K562 (cell line): Measurements from ENCODE around the gene SOAT2. TPM values are rescaled to one million over a fixed set of nuclear protein-coding genes. Genes with fewer than 3 reads are reported as not detected.
A peak's percentile ranks its signal among the peaks of the same experiment; 100 is the strongest.

Experiments used
- ATAC-seq: fragments of 200-7000 bp; cut with Tn5 transposase; 3 replicates; pipeline ENCODE4 v1.9.1; 2020; ENCODE audit warnings: moderate library complexity
- BruUV-seq: library from RNA; stranded (reverse); fragments of 400-500 nt; replicated peaks from 2 replicates; lab custom pipeline; 2021; lab: Mats Ljungman, UMichigan
- CTCF ChIA-PET: fragments of 300-600 bp; formaldehyde crosslinking; extraction: SDS; loops from one replicate; lab custom pipeline; 2021; ENCODE audit warnings: low intra/inter-chr PET ratio; lab: Yijun Ruan, JAX
- POLR2A ChIA-PET: fragments of 300-600, 350-650 bp; sonication (Branson Sonifier 250); formaldehyde crosslinking; extraction: SDS; loops from one replicate; lab custom pipeline; 2021; ENCODE audit warnings: antibody characterized with exemption, inconsistent platforms; lab: Yijun Ruan, JAX
- DNase-seq, 4 experiments: peaks; one replicate each; pipeline versions ENCODE4 v3.0.0 to v3.0.0-alpha.2; 2011 to 2018; ENCODE audit warnings: low spot score in 3 of 4, mixed read lengths in 3 of 4; ENCODE audit errors: extremely low read depth in 1 of 4
- FAIRE-seq: peaks from 2 replicates; lab custom pipeline; 2011; peaks lifted over from hg19 to GRCh38; lab: Jason Lieb, UNC
- H2AFZ ChIP-seq: 2 replicates; pipeline ENCODE4 v1.6.0; 2011; ENCODE audit warnings: low read depth, low read length, control low read depth, inconsistent platforms
- H3K27ac ChIP-seq: fragments of 200-600 bp; 3 replicates; pipeline ENCODE4 v1.8.0; 2011; ENCODE audit warnings: low read depth, mild to moderate bottlenecking, control low read depth, inconsistent platforms, low read length, moderate library complexity, mixed read lengths; ENCODE audit errors: extremely low read depth
- H3K27me3 ChIP-seq, 2 experiments: fragments of 300-600 bp in 1 of 2; 2 replicates in 1 of 2; 3 replicates in 1 of 2; pipeline versions ENCODE4 v1.6.0 to v1.8.0; 2011; ENCODE audit warnings: inconsistent platforms in 2 of 2, low read length in 2 of 2, mild to moderate bottlenecking in 1 of 2, mixed read lengths in 1 of 2, moderate library complexity in 1 of 2; ENCODE audit not compliant: control insufficient read depth in 2 of 2, insufficient read depth in 2 of 2
- H3K36me3 ChIP-seq: fragments of 300-600 bp; 3 replicates; pipeline ENCODE4 v1.8.0; 2011; ENCODE audit warnings: mild to moderate bottlenecking, low read length, inconsistent platforms; ENCODE audit not compliant: control insufficient read depth, insufficient read depth
- H3K4me1 ChIP-seq, 2 experiments: fragments of 200-600 bp in 1 of 2; replicated peaks in 1 of 2; 2 replicates in 1 of 2; 3 replicates in 1 of 2; pipeline versions ENCODE4 v1.5.1 to v1.8.0; 2011; ENCODE audit warnings: inconsistent platforms in 2 of 2, low read length in 2 of 2, mild to moderate bottlenecking in 1 of 2, mixed read lengths in 1 of 2, moderate library complexity in 1 of 2; ENCODE audit not compliant: control insufficient read depth in 2 of 2, insufficient read depth in 2 of 2
- H3K4me2 ChIP-seq: 2 replicates; pipeline ENCODE4 v1.6.1; 2011; ENCODE audit warnings: low read length, control low read depth, inconsistent platforms, mixed read lengths; ENCODE audit not compliant: insufficient read depth
- H3K4me3 ChIP-seq: fragments of 200-600 bp; sonication (generic), shearing (Covaris generic); 2 replicates; pipeline ENCODE4 v1.5.1; 2016; ENCODE audit warnings: control low read depth, inconsistent platforms
- H3K79me2 ChIP-seq: fragments of 200-600 bp; 3 replicates; pipeline ENCODE4 v1.8.0; 2011; ENCODE audit warnings: low read length, inconsistent platforms; ENCODE audit not compliant: control insufficient read depth, insufficient read depth
- H3K9ac ChIP-seq, 2 experiments: 2 replicates each; pipeline versions ENCODE4 v1.6.0 to v1.6.1; 2011; ENCODE audit warnings: low read depth in 2 of 2, low read length in 2 of 2, control low read depth in 1 of 2, inconsistent platforms in 1 of 2, mild to moderate bottlenecking in 1 of 2, mixed read lengths in 1 of 2; ENCODE audit not compliant: insufficient read depth in 1 of 2
- H3K9me1 ChIP-seq: one replicate; pipeline ENCODE4 v1.6.0; 2011; ENCODE audit warnings: inconsistent platforms, mild to moderate bottlenecking, low read length, moderate library complexity; ENCODE audit not compliant: control insufficient read depth, insufficient read depth
- H3K9me3 ChIP-seq: replicated peaks from 2 replicates; pipeline ENCODE4 v1.5.1; 2011; ENCODE audit warnings: low read depth, low read length, inconsistent platforms; ENCODE audit not compliant: control insufficient read depth, insufficient read depth
- H4K20me1 ChIP-seq: replicated peaks from 2 replicates; pipeline ENCODE4 v1.6.1; 2011; ENCODE audit warnings: low read length, inconsistent platforms, mixed read lengths; ENCODE audit not compliant: control insufficient read depth, insufficient read depth
- CHD4 ChIP-seq: fragments of 200-600 bp; sonication (generic); IDR thresholded peaks from 3 replicates; pipeline ENCODE4 v1.6.1; 2012; ENCODE audit warnings: low read depth, mild to moderate bottlenecking, mixed read lengths, low read length, inconsistent platforms; ENCODE audit not compliant: insufficient read depth, insufficient replicate concordance, poor library complexity, severe bottlenecking
- NFXL1 ChIP-seq: fragments of 450-650 bp; formaldehyde crosslinking; IDR thresholded peaks from 2 replicates; pipeline ENCODE4 v1.4.0; 2021; ENCODE audit warnings: mild to moderate bottlenecking
- SNRNP70 ChIP-seq: fragments of 200-400 bp; formaldehyde crosslinking; optimal IDR thresholded peaks from 2 replicates; pipeline ENCODE3; 2017; ENCODE audit warnings: low read depth, low read length
- ZNF699 ChIP-seq: fragments of 250-450 bp; sonication (Bioruptor Pico); IDR thresholded peaks from 2 replicates; pipeline ENCODE4 v1.8.0; 2021; ENCODE audit warnings: mild to moderate bottlenecking, moderate library complexity; ENCODE audit not compliant: insufficient replicate concordance
- WGBS: fragments of 100-300 bp; shearing (Covaris generic); methylation state at CpG from one replicate; pipeline ENCODE4 v1.1.6; 2016; ENCODE audit warnings: low coverage, mixed read lengths; ENCODE audit not compliant: insufficient coverage; ENCODE audit errors: missing lambda C conversion rate; 5-methylcytosine and 5-hydroxymethylcytosine counted together
- in situ Hi-C: fragments of 300-500 bp; cut with MboI; formaldehyde crosslinking; loops from 4 replicates; pipeline ENCODE4 v1.15.0; 2018; ENCODE audit warnings: inconsistent platforms, mixed read lengths
- intact Hi-C: fragments of 100-400 bp; cut with micrococcal nuclease; formaldehyde crosslinking; loops from 2 replicates; pipeline ENCODE4 v1.14.2; 2022
- polyA plus RNA-seq, 8 experiments: library from polyadenylated mRNA; depleted of rRNA in 4 of 8; stranded (reverse) in 5 of 8; unstranded in 3 of 8; fragments of >200 nt; fragmentation: Nextera tagmentation in 2 of 8; fragmentation: Illumina TruSeq in 1 of 8; extraction: Ambion mirVana in 2 of 8; extraction: Trizol in 1 of 8; gene quantifications; 2 replicates each; pipeline versions ENCODE4 v1.2.1 to v1.2.3, GENCODE V29; 2011 to 2014; ENCODE audit warnings: inconsistent platforms in 1 of 8, missing spikeins in 1 of 8
- total RNA-seq, 7 experiments: library from RNA; depleted of rRNA in 6 of 7; stranded (reverse); fragments of >200 nt in 6 of 7; fragmentation: Illumina TruSeq in 2 of 7; extraction: Trizol in 2 of 7; gene quantifications; 2 replicates each; pipeline versions ENCODE4 v1.2.1 to v1.2.3, GENCODE V29; 2011 to 2021; ENCODE audit warnings: low replicate concordance in 1 of 7

Gene SOAT2
- total and polyA plus RNA-seq, 9 of the 15 experiments (the other 6 are each of a cell fraction or from before 2014, with no cell fraction given), result 0.04 TPM; not detected in 8

DNA sequence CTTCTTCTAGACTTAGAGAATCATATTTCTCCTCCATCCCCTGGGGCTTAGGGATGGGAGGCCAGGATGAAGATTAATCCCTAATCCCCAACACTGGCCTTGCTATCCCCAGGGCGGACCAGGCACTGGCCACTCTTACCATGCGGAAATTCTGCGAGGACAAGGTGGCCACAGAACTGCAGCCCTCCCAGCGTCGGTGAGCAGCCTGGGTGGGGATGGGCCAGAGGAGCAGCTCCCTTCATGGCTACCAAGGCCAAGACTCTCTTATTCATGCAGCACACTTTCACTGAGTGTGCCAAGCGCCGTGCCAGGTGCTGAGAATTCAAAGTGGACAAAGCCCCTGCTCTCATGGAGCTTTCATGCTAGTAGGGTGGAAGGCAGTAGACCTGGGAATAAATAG, 46.4 kb upstream of the SOAT2 start:
- DNase-seq, result no peak
- H2AFZ ChIP-seq, result no peak overlapping the region
- no peak overlapping the region for H3K4me3 ChIP-seq
- no peaks in the 10 kb centered on the region for H3K27me3 ChIP-seq
- H3K27ac ChIP-seq, result no peak overlapping the region
- WGBS, result 78% methylated on average over 7 of the region's 7 CpGs
- H3K36me3 ChIP-seq, result no peaks in the 10 kb centered on the region
- no peaks in the 10 kb centered on the region for H4K20me1 ChIP-seq
- no peak for ATAC-seq
- peak overlapping the region in 1 of 2 experiments; percentile 62; a peak in 1 of 4 replicates for H3K9ac ChIP-seq
- CTCF ChIA-PET, result no interaction called here
- H3K4me1 ChIP-seq, result peaks cover 12 to 85% of the 10 kb centered on the region in 2 experiments; a peak in 4 of 5 replicates
- H3K9me1 ChIP-seq, result no peaks in the 10 kb centered on the region
- BruUV-seq, result no TSS peak
- in situ Hi-C loops, result no loop called here
- FAIRE-seq, result no peak
- no peaks in the 10 kb centered on the region for H3K9me3 ChIP-seq
- peaks cover 7% of the 10 kb centered on the region; the same call in 2 of the 3 replicates for H3K79me2 ChIP-seq
- no peak overlapping the region for H3K4me2 ChIP-seq
- no peak for TF ChIP-seq CHD4
- TF ChIP-seq ZNF699 (CRISPR knock-in tag), result no peak
- TF ChIP-seq, all 486 proteins: peak for 0
- intact Hi-C loops, result no loop called here
- POLR2A ChIA-PET, result interaction anchor here (0.7 to 1.8 kb wide), 4 partner anchors 9 to 265 kb away, joined by 3 to 8 read pairs (median 4); partner anchors contain the start of gene AAAS

DNA sequence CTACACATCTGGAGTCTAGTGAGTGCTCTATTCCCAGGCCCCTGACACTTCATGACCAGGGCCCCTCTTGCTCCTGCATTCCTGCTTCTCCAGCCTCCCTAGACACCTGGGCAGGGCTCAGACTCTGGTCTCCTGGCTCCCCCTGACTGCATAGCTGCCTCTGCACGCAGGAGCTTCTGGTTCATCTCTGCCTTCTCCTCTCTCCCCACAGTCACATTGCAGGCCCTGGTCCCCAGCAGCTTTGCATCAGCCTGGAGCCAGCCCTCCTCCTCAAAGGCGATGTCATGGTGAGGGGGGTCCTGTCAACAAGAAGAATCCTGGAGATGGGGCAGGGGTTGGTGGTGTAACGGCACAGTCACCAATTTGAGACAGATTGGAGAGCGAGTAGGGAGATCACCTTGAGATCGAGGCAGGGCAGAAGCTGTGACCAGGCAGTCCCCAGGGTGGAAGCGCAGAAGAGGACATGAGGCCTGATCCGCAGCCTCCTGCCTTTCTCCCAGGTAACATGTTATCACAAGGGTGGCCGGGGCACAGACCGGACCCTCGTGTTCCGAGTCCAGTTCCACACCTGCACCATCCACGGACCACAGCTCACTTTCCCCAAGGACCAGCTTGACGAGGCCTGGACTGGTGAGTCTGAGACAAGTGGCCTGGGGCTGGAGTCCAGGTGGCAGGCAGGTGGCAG, 45.3 kb upstream of the SOAT2 start:
- no peak overlapping the region for H3K4me3 ChIP-seq
- DNase-seq (no peak), FAIRE-seq (no peak), ATAC-seq (no peak)
- intact Hi-C loops, result no loop called here
- H3K4me2 ChIP-seq, result no peak overlapping the region
- CTCF ChIA-PET, result no interaction called here
- H3K9ac ChIP-seq, result peak overlapping the region in 1 of 2 experiments; percentile 48; a peak in 1 of 4 replicates
- no peaks in the 10 kb centered on the region for H3K9me3 ChIP-seq
- POLR2A ChIA-PET, result interaction anchor here (0.7 to 1.8 kb wide), 4 partner anchors 8 to 132 kb away, joined by 3 to 8 read pairs (median 4); partner anchors contain the start of gene SPRYD3
- no peaks in the 10 kb centered on the region for H4K20me1 ChIP-seq
- BruUV-seq, result no TSS peak
- no peaks in the 10 kb centered on the region for H3K9me1 ChIP-seq
- TF ChIP-seq SNRNP70 (no peak), NFXL1 (no peak)
- WGBS, result 66% methylated on average over 11 of the region's 13 CpGs
- in situ Hi-C loops, result no loop called here
- H2AFZ ChIP-seq, result no peak overlapping the region
- peaks cover 11 to 79% of the 10 kb centered on the region in 2 experiments; a peak in 4 of 5 replicates for H3K4me1 ChIP-seq
- no peaks in the 10 kb centered on the region for H3K27me3 ChIP-seq
- no peaks in the 10 kb centered on the region for H3K36me3 ChIP-seq
- H3K27ac ChIP-seq, result no peak overlapping the region
- peaks cover 7% of the 10 kb centered on the region; the same call in 2 of the 3 replicates for H3K79me2 ChIP-seq
